ENCODE data around the gene EXOC4. TPM values are rescaled to one million over a fixed set of nuclear protein-coding genes. Genes with fewer than 3 reads are reported as not detected.

Gene EXOC4
- total and polyA plus RNA-seq, 7 donors = 16.4 to 76.7 (median 50.7) TPM

- Histone ChIP-seq H3K36me3 (peaks cover 0 to 15% (median 0%) of the 10 kb centered on the region in 4 donors), H3K9me3 (no peaks in the 10 kb centered on the region), H3K27me3 (no peaks in the 10 kb centered on the region), H3K27ac (no peak overlapping the region), H3K4me3 (no peak overlapping the region), H3K4me1 (no peaks in the 10 kb centered on the region)
- DNase-seq = no peak
- intact Hi-C loops (cut with DNase I) = no loop called here
- WGBS, 2 donors = 71 to 87% methylated on average over 2 of the region's 2 CpGs
- TF ChIP-seq POLR2A (IDR thresholded peaks at IDR 0.05) = no peak
- TF ChIP-seq EP300 (IDR thresholded peaks at IDR 0.05) = no peak
- TF ChIP-seq CTCF (IDR thresholded peaks at IDR 0.05) = no peak
- TF ChIP-seq POLR2AphosphoS5 (IDR thresholded peaks at IDR 0.05) = no peak
These were observed 746.3 kb downstream of the EXOC4 start for GRCh38 chr7:133999178-133999577.

GRCh38 chr7:134004829-134005505 lies 752.1 kb downstream of the EXOC4 start:
- TF ChIP-seq EP300 (IDR thresholded peaks at IDR 0.05) (no peak), POLR2AphosphoS5 (IDR thresholded peaks at IDR 0.05) (no peak)
- Histone ChIP-seq H3K36me3 (peaks cover 0 to 10% (median 0%) of the 10 kb centered on the region in 4 donors), H3K9me3 (no peaks in the 10 kb centered on the region), H3K27me3 (no peaks in the 10 kb centered on the region), H3K27ac (no peak overlapping the region), H3K4me1 (no peaks in the 10 kb centered on the region), H3K4me3 (no peak overlapping the region)
- no peak for DNase-seq
- intact Hi-C loops (cut with DNase I) = no loop called here
- WGBS, 2 donors = 96 to 98% methylated on average over 6 of the region's 6 CpGs

DNA sequence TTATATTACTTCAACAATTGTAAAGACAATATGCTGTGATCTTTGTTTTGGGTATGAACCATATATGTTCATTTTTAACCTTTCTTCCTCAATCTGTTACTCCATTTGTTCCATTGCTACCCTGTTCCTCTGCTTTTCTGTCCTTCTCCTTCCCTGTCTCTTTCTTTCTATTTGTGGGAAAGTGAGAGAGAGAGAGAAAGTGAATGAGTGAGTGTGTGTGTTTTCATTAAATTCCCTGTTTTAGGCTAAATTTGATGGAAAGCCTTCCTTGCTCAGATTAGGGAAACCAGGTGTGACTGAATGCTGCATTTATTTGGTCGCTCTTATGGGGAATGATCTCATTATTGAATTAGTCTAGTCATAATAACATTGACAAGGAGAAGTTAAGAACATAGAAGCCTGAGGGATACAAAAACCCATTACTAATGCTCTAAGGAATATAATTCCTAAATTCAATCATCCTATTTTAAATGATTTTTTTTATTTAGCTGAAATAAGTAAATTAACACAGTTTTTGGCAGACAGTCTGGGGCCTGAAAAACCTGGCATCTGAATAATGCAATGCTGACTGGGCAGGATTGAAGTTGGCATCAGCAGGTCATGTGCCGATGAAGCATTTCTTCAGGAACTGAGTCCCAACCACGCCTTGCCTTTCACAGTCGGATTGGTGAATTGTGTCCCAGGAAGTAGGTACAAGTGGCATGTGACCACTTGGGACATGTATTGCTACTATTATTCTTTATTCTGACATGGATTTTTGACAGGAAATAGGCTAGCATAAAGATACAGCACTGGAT lies 756.6 kb downstream of the EXOC4 start:
- Histone ChIP-seq H3K27me3 (no peaks in the 10 kb centered on the region), H3K9me3 (no peaks in the 10 kb centered on the region), H3K27ac (no peak overlapping the region), H3K4me1 (no peaks in the 10 kb centered on the region), H3K36me3 (peaks cover 0 to 10% (median 0%) of the 10 kb centered on the region in 4 donors), H3K4me3 (no peak overlapping the region)
- 95 to 96% methylated on average over 4 of the region's 4 CpGs for WGBS, 2 donors
- no peak for TF ChIP-seq POLR2AphosphoS5 (IDR thresholded peaks at IDR 0.05)
- TF ChIP-seq EP300 (IDR thresholded peaks at IDR 0.05) = no peak
- no peak for TF ChIP-seq CTCF (IDR thresholded peaks at IDR 0.05)
- TF ChIP-seq POLR2A (IDR thresholded peaks at IDR 0.05) = no peak
- intact Hi-C loops (cut with DNase I) = no loop called here
- DNase-seq = no peak

DNA sequence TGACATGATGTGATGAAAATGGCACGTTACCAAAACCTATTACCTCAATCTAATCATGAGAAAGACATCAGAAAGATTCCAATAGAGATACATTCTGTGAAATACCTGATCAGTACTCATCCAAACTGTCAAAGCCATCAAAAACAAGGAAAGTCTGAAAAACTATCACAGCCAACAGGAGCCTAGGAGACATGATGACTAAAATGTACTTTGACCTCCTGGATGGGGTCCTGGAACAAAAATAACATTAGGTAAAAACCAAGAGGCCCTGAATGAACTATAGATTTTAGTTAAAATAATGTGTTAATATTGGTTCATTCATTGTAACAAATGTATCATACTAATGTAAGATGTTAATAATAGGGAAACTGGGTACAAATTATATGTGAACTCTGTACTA lies 760.4 kb downstream of the EXOC4 start:
- Histone ChIP-seq H3K4me1 (no peaks in the 10 kb centered on the region), H3K4me3 (no peak overlapping the region), H3K27ac (no peak overlapping the region), H3K27me3 (no peaks in the 10 kb centered on the region), H3K9me3 (no peaks in the 10 kb centered on the region), H3K36me3 (no peaks in the 10 kb centered on the region)
- DNase-seq = no peak
- 94 to 96% methylated on average over 1 of the region's 1 CpG for WGBS, 2 donors
- intact Hi-C loops (cut with DNase I) = no loop called here
- TF ChIP-seq EP300 (IDR thresholded peaks at IDR 0.05) (no peak), POLR2A (IDR thresholded peaks at IDR 0.05) (no peak), CTCF (IDR thresholded peaks at IDR 0.05) (no peak), POLR2AphosphoS5 (IDR thresholded peaks at IDR 0.05) (no peak)

GRCh38 chr7:134014935-134015334 lies 762.1 kb downstream of the EXOC4 start:
- no peaks in the 10 kb centered on the region for H3K36me3 ChIP-seq
- no peak for DNase-seq
- no peaks in the 10 kb centered on the region for H3K9me3 ChIP-seq
- H3K27ac ChIP-seq = no peak overlapping the region
- no peak for TF ChIP-seq CTCF (IDR thresholded peaks at IDR 0.05)
- no peak for TF ChIP-seq POLR2A (IDR thresholded peaks at IDR 0.05)
- TF ChIP-seq EP300 (IDR thresholded peaks at IDR 0.05) = no peak
- no peak for TF ChIP-seq POLR2AphosphoS5 (IDR thresholded peaks at IDR 0.05)
- no peaks in the 10 kb centered on the region for H3K27me3 ChIP-seq
- intact Hi-C loops (cut with DNase I) = no loop called here
- WGBS, 2 donors = 97 to 98% methylated on average over 3 of the region's 3 CpGs
- H3K4me1 ChIP-seq = no peaks in the 10 kb centered on the region
- H3K4me3 ChIP-seq = no peak overlapping the region

Data from sigmoid colon (tissue), 7 donors.